ENCODE data around the gene ZNF483. TPM values are rescaled to one million over a fixed set of nuclear protein-coding genes. Genes with fewer than 3 reads are reported as not detected.
"Not testable (repeated sequence)": the region's sequence is repeated elsewhere in the genome, so short reads cannot be mapped to it uniquely, and the experiment has no call there.

The ZNF483 gene
- total RNA-seq, 1 donor from 2014 or later, result 3.5 TPM

DNA sequence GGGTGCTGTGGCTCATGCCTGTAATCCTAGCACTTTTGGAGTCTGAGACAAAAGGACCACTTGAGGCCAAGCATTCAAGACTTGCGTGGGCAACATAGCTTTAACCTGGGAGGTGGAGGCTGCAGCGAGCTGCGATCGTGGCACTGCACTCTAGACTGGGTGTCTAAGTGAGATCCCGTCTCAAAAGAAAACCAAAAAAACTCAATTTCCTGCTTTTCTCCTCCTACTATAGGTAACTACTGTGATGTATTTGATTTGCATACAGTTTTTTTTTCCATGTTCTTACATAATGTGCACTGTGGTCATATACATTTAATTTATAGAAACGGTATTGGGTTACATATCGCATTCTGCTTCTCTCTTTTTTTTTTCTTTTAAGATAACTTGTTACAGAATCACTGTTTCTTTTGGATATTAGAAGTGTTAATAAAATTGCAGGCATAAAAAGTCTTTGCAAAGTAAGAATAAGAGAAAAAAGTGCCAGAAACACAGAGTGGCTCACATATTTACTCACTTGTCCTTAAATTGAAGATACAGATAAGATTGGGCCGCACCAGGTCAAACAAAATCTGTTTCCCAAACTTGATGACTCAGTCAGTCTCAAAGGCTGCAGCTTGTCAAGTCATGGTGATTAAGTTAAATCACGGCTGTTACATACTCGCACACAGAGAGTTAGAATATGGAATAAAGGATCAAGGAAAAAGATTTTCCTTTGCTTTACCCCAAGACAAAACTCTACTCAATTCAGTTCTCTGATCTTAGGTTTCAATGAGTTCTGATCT is 76.4 kb downstream of the ZNF483 start:
- intact Hi-C loops (cut with DNase I), result no loop called here
- DNase-seq (no peak), ATAC-seq (ENCODE audit: poor library complexity) (no peak)

GRCh38 chr9:111603041-111603440 is 78.1 kb downstream of the ZNF483 start:
- no peak for ATAC-seq (ENCODE audit: poor library complexity)
- intact Hi-C loops (cut with DNase I), result no loop called here
- no peak for DNase-seq

- intact Hi-C loops (cut with DNase I), result no loop called here
- DNase-seq (no peak), ATAC-seq (ENCODE audit: poor library complexity) (no peak)
These were observed 79.2 kb downstream of the ZNF483 start for GRCh38 chr9:111604054-111604615.

- no peak for ATAC-seq (ENCODE audit: poor library complexity)
- no peak for DNase-seq
- intact Hi-C loops (cut with DNase I), result no loop called here
These were observed 80.1 kb downstream of the ZNF483 start for GRCh38 chr9:111605041-111605559.

DNA sequence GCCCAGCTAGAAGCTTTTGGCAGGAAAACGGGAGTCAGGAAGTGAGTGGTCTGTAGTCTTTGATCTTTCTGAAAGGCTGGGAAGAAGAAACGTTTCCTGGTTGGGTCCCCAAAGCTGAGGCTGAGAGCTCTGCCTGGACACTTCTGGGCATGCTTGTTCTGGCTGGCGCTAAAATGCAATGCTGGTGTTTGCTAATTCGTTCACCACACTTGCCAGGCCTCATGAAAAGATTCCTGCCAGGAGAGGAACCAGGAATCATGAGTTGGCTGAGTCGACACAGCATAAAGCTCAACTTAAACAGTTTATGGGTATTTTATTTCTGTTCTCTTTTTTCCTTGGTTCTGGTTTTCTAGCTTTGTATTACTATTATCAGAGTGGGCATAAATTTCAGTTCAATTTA is 85.2 kb downstream of the ZNF483 start:
- DNase-seq, result no peak
- ATAC-seq (ENCODE audit: poor library complexity), result no peak
- intact Hi-C loops (cut with DNase I), result no loop called here

GRCh38 chr9:111610845-111611244 is 85.9 kb downstream of the ZNF483 start:
- no peak for ATAC-seq (ENCODE audit: poor library complexity)
- intact Hi-C loops (cut with DNase I), result no loop called here
- no peak for DNase-seq

- intact Hi-C loops (cut with DNase I), result no loop called here
- ATAC-seq (ENCODE audit: poor library complexity) (no peak), DNase-seq (no peak)
These were observed 88.6 kb downstream of the ZNF483 start for GRCh38 chr9:111613436-111614040.

- intact Hi-C loops (cut with DNase I), result no loop called here
- ATAC-seq (ENCODE audit: poor library complexity) (no peak), DNase-seq (no peak)
These were observed 90.9 kb downstream of the ZNF483 start for GRCh38 chr9:111615928-111616327.

DNA sequence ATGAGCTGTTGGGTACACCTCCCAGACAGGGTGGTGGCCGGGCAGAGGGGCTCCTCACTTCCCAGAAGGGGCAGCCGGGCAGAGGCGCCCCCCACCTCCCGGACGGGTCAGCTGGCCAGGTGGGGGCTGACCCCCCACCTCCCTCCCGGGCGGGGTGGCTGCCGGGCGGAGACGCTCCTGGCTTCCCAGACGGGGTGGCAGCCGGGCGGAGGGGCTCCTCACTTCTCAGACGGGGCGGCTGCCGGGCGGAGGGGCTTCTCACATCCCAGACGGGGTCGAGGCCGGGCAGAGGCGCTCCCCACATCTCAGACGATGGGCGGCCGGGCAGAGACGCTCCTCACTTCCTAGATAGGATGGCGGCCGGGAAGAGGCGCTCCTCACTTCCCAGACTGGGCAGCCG is 92.4 kb downstream of the ZNF483 start:
- intact Hi-C loops (cut with DNase I); DNase-seq; ATAC-seq (ENCODE audit: poor library complexity): not testable (repeated sequence)

DNA sequence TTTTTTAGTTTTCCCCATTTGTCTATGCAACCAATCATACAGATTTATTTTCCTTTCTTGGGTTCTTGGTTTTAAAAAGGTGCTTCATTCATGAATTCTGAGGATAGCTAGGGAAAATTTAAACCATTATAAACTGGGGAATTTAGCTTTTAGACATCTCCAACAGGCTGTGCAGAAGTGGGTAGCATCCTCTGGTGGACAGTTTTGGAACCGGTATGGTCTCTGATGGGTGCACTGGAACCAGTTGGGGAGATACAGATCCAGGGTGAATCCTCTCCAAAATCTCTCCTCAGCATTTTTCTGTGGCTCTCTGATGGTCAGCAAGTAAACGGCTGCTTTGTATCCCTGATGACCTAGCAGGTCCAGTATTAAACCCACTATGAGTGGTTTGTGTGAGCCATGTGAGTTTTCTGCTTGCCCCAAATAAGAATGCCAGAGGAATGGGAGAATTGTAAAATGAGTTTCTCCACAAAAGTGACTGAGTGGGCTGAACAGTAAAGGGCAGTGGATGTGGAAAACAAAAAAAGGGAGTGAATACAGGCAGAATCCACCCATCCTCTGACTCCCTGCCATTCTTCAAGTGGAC is 97.0 kb downstream of the ZNF483 start:
- DNase-seq, result no peak
- peak; percentile 90 for ATAC-seq (ENCODE audit: poor library complexity)
- intact Hi-C loops (cut with DNase I), result no loop called here

DNA sequence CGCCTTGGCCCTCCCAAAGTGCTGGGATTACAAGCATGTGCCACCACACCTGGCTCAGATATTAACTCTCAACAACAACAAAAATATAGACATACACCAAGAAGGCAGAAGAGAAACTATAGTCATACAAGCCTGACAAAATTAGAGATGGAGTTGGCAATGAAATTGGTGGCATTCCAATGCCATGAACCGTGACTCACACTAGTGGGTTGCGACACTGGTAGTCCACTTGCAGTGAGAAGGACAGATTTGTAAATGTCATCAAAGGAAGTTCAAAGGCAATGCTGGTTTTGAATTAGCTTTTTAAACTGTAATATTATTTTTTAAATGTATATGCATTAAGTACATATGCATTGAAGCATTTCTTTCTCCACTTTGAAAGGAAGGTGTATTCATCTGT is 97.6 kb downstream of the ZNF483 start:
- no peak for DNase-seq
- intact Hi-C loops (cut with DNase I), result no loop called here
- peak; percentile 38 for ATAC-seq (ENCODE audit: poor library complexity)

Other genes starting within 250 kb of the ZNF483 start
- not detected for gene OR2K2, start 195.0 kb upstream of the ZNF483 start, total RNA-seq
- gene ECPAS, start 40.8 kb upstream of the ZNF483 start, total RNA-seq, result 120 TPM
- gene PTGR1, start 74.5 kb downstream of the ZNF483 start, total RNA-seq, result 44.6 TPM
- gene DNAJC25, start 106.2 kb downstream of the ZNF483 start, total RNA-seq, result 4.9 TPM
- 25.3 TPM for gene GNG10, start 136.4 kb downstream of the ZNF483 start, total RNA-seq